ENCODE measurements around the gene THSD7A.

Gene THSD7A

GRCh38 chr7:11706666-11707605 is 125.1 kb downstream of the THSD7A start:
- no peak for DNase-seq (ENCODE audit: low spot score)

- no peak for DNase-seq (ENCODE audit: low spot score)
Observed at GRCh38 chr7:11703829-11704228, 128.2 kb downstream of the THSD7A start.

GRCh38 chr7:11702938-11703337 is 129.1 kb downstream of the THSD7A start:
- DNase-seq (ENCODE audit: low spot score), result no peak

GRCh38 chr7:11701829-11702560 is 130.0 kb downstream of the THSD7A start:
- no peak for DNase-seq (ENCODE audit: low spot score)

GRCh38 chr7:11699666-11700065 is 132.3 kb downstream of the THSD7A start:
- DNase-seq (ENCODE audit: low spot score), result no peak

GRCh38 chr7:11698384-11698871 is 133.6 kb downstream of the THSD7A start:
- no peak for DNase-seq (ENCODE audit: low spot score)

GRCh38 chr7:11690395-11690794 is 141.6 kb downstream of the THSD7A start:
- DNase-seq (ENCODE audit: low spot score), result no peak

GRCh38 chr7:11689096-11689495 is 142.9 kb downstream of the THSD7A start:
- DNase-seq (ENCODE audit: low spot score), result no peak

GRCh38 chr7:11681461-11681860 is 150.5 kb downstream of the THSD7A start:
- no peak for DNase-seq (ENCODE audit: low spot score)

- no peak for DNase-seq (ENCODE audit: low spot score)
Observed at GRCh38 chr7:11675163-11675562, 156.8 kb downstream of the THSD7A start.

- no peak for DNase-seq (ENCODE audit: low spot score)
Observed at GRCh38 chr7:11668727-11669126, 163.3 kb downstream of the THSD7A start.

GRCh38 chr7:11667810-11668185 is 164.2 kb downstream of the THSD7A start:
- DNase-seq (ENCODE audit: low spot score), result no peak

GRCh38 chr7:11667071-11667809 is 164.8 kb downstream of the THSD7A start:
- no peak for DNase-seq (ENCODE audit: low spot score)

GRCh38 chr7:11665357-11665756 is 166.6 kb downstream of the THSD7A start:
- DNase-seq (ENCODE audit: low spot score), result no peak

GRCh38 chr7:11655642-11656041 is 176.4 kb downstream of the THSD7A start:
- no peak for DNase-seq (ENCODE audit: low spot score)

- no peak for DNase-seq (ENCODE audit: low spot score)
Observed at GRCh38 chr7:11655163-11655562, 176.8 kb downstream of the THSD7A start.

- DNase-seq (ENCODE audit: low spot score), result no peak
Observed at GRCh38 chr7:11650500-11650899, 181.5 kb downstream of the THSD7A start.

- no peak for DNase-seq (ENCODE audit: low spot score)
Observed at GRCh38 chr7:11650030-11650429, 182.0 kb downstream of the THSD7A start.

- no peak for DNase-seq (ENCODE audit: low spot score)
Observed at GRCh38 chr7:11648980-11649379, 183.0 kb downstream of the THSD7A start.

GRCh38 chr7:11648101-11648500 is 183.9 kb downstream of the THSD7A start:
- no peak for DNase-seq (ENCODE audit: low spot score)

GRCh38 chr7:11642841-11643240 is 189.2 kb downstream of the THSD7A start:
- DNase-seq (ENCODE audit: low spot score), result no peak

- no peak for DNase-seq (ENCODE audit: low spot score)
Observed at GRCh38 chr7:11642276-11642675, 189.7 kb downstream of the THSD7A start.
